ENCODE results near the gene ZMYM2.

Gene ZMYM2

GRCh38 chr13:20053891-20054290 lies 95.4 kb downstream of the ZMYM2 start:
- FAIRE-seq (no peak), DNase-seq (ENCODE audit: insufficient read length) (no peak)
- TF ChIP-seq POLR2A (IDR thresholded peaks at IDR 0.05; ENCODE audit: low read depth, low read length) (no peak), POLR2AphosphoS5 (IDR thresholded peaks at IDR 0.05; ENCODE audit: low read depth, low read length) (no peak), TAF1 (IDR thresholded peaks at IDR 0.05; ENCODE audit: borderline replicate concordance, low read depth, low read length) (no peak)

GRCh38 chr13:20054586-20054985 lies 96.1 kb downstream of the ZMYM2 start:
- no peak for TF ChIP-seq TAF1 (IDR thresholded peaks at IDR 0.05; ENCODE audit: borderline replicate concordance, low read depth, low read length)
- TF ChIP-seq POLR2AphosphoS5 (IDR thresholded peaks at IDR 0.05; ENCODE audit: low read depth, low read length): no peak
- TF ChIP-seq POLR2A (IDR thresholded peaks at IDR 0.05; ENCODE audit: low read depth, low read length): no peak
- FAIRE-seq: no peak
- no peak for DNase-seq (ENCODE audit: insufficient read length)

GRCh38 chr13:20057214-20057613 lies 98.7 kb downstream of the ZMYM2 start:
- no peak for TF ChIP-seq POLR2A (IDR thresholded peaks at IDR 0.05; ENCODE audit: low read depth, low read length)
- no peak for TF ChIP-seq TAF1 (IDR thresholded peaks at IDR 0.05; ENCODE audit: borderline replicate concordance, low read depth, low read length)
- no peak for TF ChIP-seq POLR2AphosphoS5 (IDR thresholded peaks at IDR 0.05; ENCODE audit: low read depth, low read length)
- no peak for DNase-seq (ENCODE audit: insufficient read length)
- no peak for FAIRE-seq

GRCh38 chr13:20057963-20058362 lies 99.4 kb downstream of the ZMYM2 start:
- FAIRE-seq (no peak), DNase-seq (ENCODE audit: insufficient read length) (no peak)
- TF ChIP-seq POLR2AphosphoS5 (IDR thresholded peaks at IDR 0.05; ENCODE audit: low read depth, low read length) (no peak), POLR2A (IDR thresholded peaks at IDR 0.05; ENCODE audit: low read depth, low read length) (no peak), TAF1 (IDR thresholded peaks at IDR 0.05; ENCODE audit: borderline replicate concordance, low read depth, low read length) (no peak)

GRCh38 chr13:20058476-20058875 lies 99.9 kb downstream of the ZMYM2 start:
- FAIRE-seq: peak; percentile 67

GRCh38 chr13:20064128-20064527 lies 105.6 kb downstream of the ZMYM2 start:
- TF ChIP-seq TAF1 (IDR thresholded peaks at IDR 0.05; ENCODE audit: borderline replicate concordance, low read depth, low read length): no peak
- TF ChIP-seq POLR2A (IDR thresholded peaks at IDR 0.05; ENCODE audit: low read depth, low read length): no peak
- TF ChIP-seq POLR2AphosphoS5 (IDR thresholded peaks at IDR 0.05; ENCODE audit: low read depth, low read length): no peak
- no peak for FAIRE-seq

More at GRCh38 chr13:20058476-20058875, 99.9 kb downstream of the ZMYM2 start:
- DNase-seq (ENCODE audit: insufficient read length): no peak
- no peak for TF ChIP-seq TAF1 (IDR thresholded peaks at IDR 0.05; ENCODE audit: borderline replicate concordance, low read depth, low read length)
- TF ChIP-seq POLR2AphosphoS5 (IDR thresholded peaks at IDR 0.05; ENCODE audit: low read depth, low read length): no peak
- TF ChIP-seq POLR2A (IDR thresholded peaks at IDR 0.05; ENCODE audit: low read depth, low read length): no peak

GRCh38 chr13:20065516-20065915 lies 107.0 kb downstream of the ZMYM2 start:
- DNase-seq (ENCODE audit: insufficient read length): no peak
- no peak for FAIRE-seq
- TF ChIP-seq POLR2AphosphoS5 (IDR thresholded peaks at IDR 0.05; ENCODE audit: low read depth, low read length): no peak
- TF ChIP-seq POLR2A (IDR thresholded peaks at IDR 0.05; ENCODE audit: low read depth, low read length): no peak
- TF ChIP-seq TAF1 (IDR thresholded peaks at IDR 0.05; ENCODE audit: borderline replicate concordance, low read depth, low read length): no peak

More at GRCh38 chr13:20064128-20064527, 105.6 kb downstream of the ZMYM2 start:
- no peak for DNase-seq (ENCODE audit: insufficient read length)

- no peak for DNase-seq (ENCODE audit: insufficient read length)
- no peak for TF ChIP-seq TAF1 (IDR thresholded peaks at IDR 0.05; ENCODE audit: borderline replicate concordance, low read depth, low read length)
- no peak for TF ChIP-seq POLR2AphosphoS5 (IDR thresholded peaks at IDR 0.05; ENCODE audit: low read depth, low read length)
- TF ChIP-seq POLR2A (IDR thresholded peaks at IDR 0.05; ENCODE audit: low read depth, low read length): no peak
- no peak for FAIRE-seq
Observed at GRCh38 chr13:20069956-20070355, 111.4 kb downstream of the ZMYM2 start.

- DNase-seq (ENCODE audit: insufficient read length) (no peak), FAIRE-seq (no peak)
- no peak for TF ChIP-seq TAF1 (IDR thresholded peaks at IDR 0.05; ENCODE audit: borderline replicate concordance, low read depth, low read length)
- TF ChIP-seq POLR2AphosphoS5 (IDR thresholded peaks at IDR 0.05; ENCODE audit: low read depth, low read length): no peak
- TF ChIP-seq POLR2A (IDR thresholded peaks at IDR 0.05; ENCODE audit: low read depth, low read length): no peak
Observed at GRCh38 chr13:20073775-20074174, 115.2 kb downstream of the ZMYM2 start.

GRCh38 chr13:20074966-20075365 lies 116.4 kb downstream of the ZMYM2 start:
- no peak for FAIRE-seq
- no peak for DNase-seq (ENCODE audit: insufficient read length)
- no peak for TF ChIP-seq TAF1 (IDR thresholded peaks at IDR 0.05; ENCODE audit: borderline replicate concordance, low read depth, low read length)
- no peak for TF ChIP-seq POLR2AphosphoS5 (IDR thresholded peaks at IDR 0.05; ENCODE audit: low read depth, low read length)
- no peak for TF ChIP-seq POLR2A (IDR thresholded peaks at IDR 0.05; ENCODE audit: low read depth, low read length)

GRCh38 chr13:20077086-20077485 lies 118.6 kb downstream of the ZMYM2 start:
- no peak for TF ChIP-seq POLR2A (IDR thresholded peaks at IDR 0.05; ENCODE audit: low read depth, low read length)
- no peak for TF ChIP-seq POLR2AphosphoS5 (IDR thresholded peaks at IDR 0.05; ENCODE audit: low read depth, low read length)
- no peak for TF ChIP-seq TAF1 (IDR thresholded peaks at IDR 0.05; ENCODE audit: borderline replicate concordance, low read depth, low read length)
- FAIRE-seq (no peak), DNase-seq (ENCODE audit: insufficient read length) (no peak)

GRCh38 chr13:20080377-20081164 lies 122.0 kb downstream of the ZMYM2 start:
- FAIRE-seq: no peak
- no peak for TF ChIP-seq POLR2AphosphoS5 (IDR thresholded peaks at IDR 0.05; ENCODE audit: low read depth, low read length)
- TF ChIP-seq TAF1 (IDR thresholded peaks at IDR 0.05; ENCODE audit: borderline replicate concordance, low read depth, low read length): no peak
- TF ChIP-seq POLR2A (IDR thresholded peaks at IDR 0.05; ENCODE audit: low read depth, low read length): no peak
- no peak for DNase-seq (ENCODE audit: insufficient read length)

All from GM12892 (cell line).